HG02943 (cell line): Measurements from ENCODE around the gene LMNA.
"Not testable (repeated sequence)": the region's sequence is repeated elsewhere in the genome, so short reads cannot be mapped to it uniquely, and the experiment has no call there.

Source experiments
- ATAC-seq: cut with Tn5 transposase; IDR thresholded peaks from one replicate; pipeline ENCODE4 v1.9.1; 2021; ENCODE audit warnings: mild to moderate bottlenecking, low read depth, moderate library complexity; ENCODE audit not compliant: unreplicated experiment

Gene LMNA

GRCh38 chr1:156119503-156120209 is 5.1 kb downstream of the LMNA start:
- no peak for ATAC-seq

GRCh38 chr1:156120318-156120717 is 5.8 kb downstream of the LMNA start:
- no peak for ATAC-seq

GRCh38 chr1:156121005-156121404 is 6.5 kb downstream of the LMNA start:
- ATAC-seq = not testable (repeated sequence)

GRCh38 chr1:156121457-156121856 is 6.9 kb downstream of the LMNA start:
- no peak for ATAC-seq

GRCh38 chr1:156122086-156122485 is 7.6 kb downstream of the LMNA start:
- ATAC-seq = no peak

GRCh38 chr1:156122519-156123355 is 8.2 kb downstream of the LMNA start:
- ATAC-seq = no peak

GRCh38 chr1:156123356-156124196 is 9.1 kb downstream of the LMNA start:
- ATAC-seq = no peak

- ATAC-seq = no peak
These were observed 10.3 kb downstream of the LMNA start for GRCh38 chr1:156124557-156125483.

GRCh38 chr1:156125544-156125943 is 11.0 kb downstream of the LMNA start:
- ATAC-seq = not testable (repeated sequence)

GRCh38 chr1:156126043-156126629 is 11.6 kb downstream of the LMNA start:
- no peak for ATAC-seq

GRCh38 chr1:156126630-156127534 is 12.4 kb downstream of the LMNA start:
- ATAC-seq = no peak

GRCh38 chr1:156128308-156128653 is 13.8 kb downstream of the LMNA start:
- ATAC-seq = no peak

GRCh38 chr1:156128654-156129597 is 14.4 kb downstream of the LMNA start:
- ATAC-seq = no peak

- ATAC-seq = no peak
These were observed 15.4 kb downstream of the LMNA start for GRCh38 chr1:156129687-156130577.

- ATAC-seq = no peak
These were observed 16.0 kb downstream of the LMNA start for GRCh38 chr1:156130578-156130942.

- no peak for ATAC-seq
These were observed 20.4 kb downstream of the LMNA start for GRCh38 chr1:156134716-156135435.
